HepG2 (cell line): ENCODE data around the gene RPS6KL1. TPM values are rescaled to one million over a fixed set of nuclear protein-coding genes. Genes with fewer than 3 reads are reported as not detected.

Experiments
- ATAC-seq: fragments of 200-7000 bp; cut with Tn5 transposase; 3 replicates; pipeline ENCODE4 v1.9.1; 2020; ENCODE audit warnings: mild to moderate bottlenecking, moderate library complexity
- BruUV-seq: library from RNA; stranded (reverse); fragments of 400-500 nt; replicated peaks from 2 replicates; lab custom pipeline; 2021; lab: Mats Ljungman, UMichigan
- CTCF ChIA-PET: fragments of 300-600 bp; formaldehyde crosslinking; extraction: SDS; loops from one replicate; lab custom pipeline; 2021; ENCODE audit warnings: low total read pairs, inconsistent platforms, low intra/inter-chr PET ratio; lab: Yijun Ruan, JAX
- POLR2A ChIA-PET: fragments of 350-600 bp; sonication (Branson Sonifier 250); formaldehyde crosslinking; loops from one replicate; lab custom pipeline; 2020; ENCODE audit warnings: antibody characterized with exemption, inconsistent platforms; lab: Yijun Ruan, JAX
- DNase-seq: peaks from one replicate; pipeline ENCODE4 v3.0.0-alpha.2; 2015; ENCODE audit warnings: low spot score
- FAIRE-seq: peaks from 3 replicates; lab custom pipeline; 2011; peaks lifted over from hg19 to GRCh38; lab: Jason Lieb, UNC
- H2AFZ ChIP-seq: one replicate; pipeline ENCODE4 v1.6.1; 2011; ENCODE audit warnings: low read length, inconsistent platforms
- H3K27ac ChIP-seq: fragments of 300-600 bp; 3 replicates; pipeline ENCODE4 v1.8.0; 2011; ENCODE audit warnings: mixed run types, mild to moderate bottlenecking, mixed read lengths, low read length, inconsistent platforms; ENCODE audit not compliant: insufficient read depth; ENCODE audit errors: extremely low read length
- H3K27me3 ChIP-seq, 2 experiments: fragments of 200-600 bp in 1 of 2; 2 replicates in 1 of 2; 3 replicates in 1 of 2; pipeline versions ENCODE4 v1.6.0 to v1.8.0; 2011; ENCODE audit warnings: low read length in 2 of 2, mild to moderate bottlenecking in 2 of 2, moderate library complexity in 2 of 2, inconsistent platforms in 1 of 2; ENCODE audit not compliant: insufficient read depth in 2 of 2, control insufficient read depth in 1 of 2
- H3K36me3 ChIP-seq, 2 experiments: fragments of 200-600 bp in 1 of 2; replicated peaks in 1 of 2; 2 replicates in 1 of 2; 3 replicates in 1 of 2; pipeline versions ENCODE4 v1.5.1 to v1.8.0; 2011; ENCODE audit warnings: low read length in 2 of 2, inconsistent platforms in 1 of 2; ENCODE audit not compliant: insufficient read depth in 2 of 2, control insufficient read depth in 1 of 2
- H3K4me1 ChIP-seq: 2 replicates; pipeline ENCODE4 v1.5.1; 2012; ENCODE audit warnings: low read length, inconsistent platforms; ENCODE audit not compliant: insufficient read depth
- H3K4me2 ChIP-seq: 2 replicates; pipeline ENCODE4 v1.6.0; 2011; ENCODE audit warnings: low read depth, low read length, inconsistent platforms
- H3K4me3 ChIP-seq, 3 experiments: fragments of 200-600 bp in 1 of 3; sonication (generic), shearing (Covaris generic) in 1 of 3; replicated peaks in 1 of 3; 2 replicates each; pipeline ENCODE4 v1.5.1; 2011 to 2016; ENCODE audit warnings: low read length in 3 of 3, inconsistent platforms in 2 of 3, low read depth in 2 of 3, mild to moderate bottlenecking in 2 of 3, control low read depth in 1 of 3, mixed read lengths in 1 of 3; ENCODE audit not compliant: insufficient read depth in 1 of 3
- H3K79me2 ChIP-seq: one replicate; pipeline ENCODE4 v1.6.1; 2011; ENCODE audit warnings: low read length, inconsistent platforms; ENCODE audit not compliant: insufficient read depth
- H3K9ac ChIP-seq: 2 replicates; pipeline ENCODE4 v1.6.0; 2011; ENCODE audit warnings: mild to moderate bottlenecking, low read depth, low read length, inconsistent platforms; ENCODE audit not compliant: insufficient read depth
- H3K9me3 ChIP-seq: 2 replicates; pipeline ENCODE4 v1.5.1; 2012; ENCODE audit warnings: mild to moderate bottlenecking, low read length
- H4K20me1 ChIP-seq: 2 replicates; pipeline ENCODE4 v1.6.0; 2011; ENCODE audit warnings: inconsistent platforms, mild to moderate bottlenecking, low read length, moderate library complexity; ENCODE audit not compliant: insufficient read depth
- EEA1 ChIP-seq: sonication (generic); formaldehyde crosslinking; IDR thresholded peaks from 2 replicates; pipeline ENCODE4 v1.5.1; 2020; ENCODE audit warnings: mild to moderate bottlenecking, missing genetic modification reagents, borderline replicate concordance
- KAT7 ChIP-seq: IDR thresholded peaks from 2 replicates; pipeline ENCODE4 v1.6.1; 2018; ENCODE audit warnings: borderline replicate concordance, missing compliant biosample characterization
- MXI1 ChIP-seq: IDR thresholded peaks from 3 replicates; pipeline ENCODE4 v1.6.1; 2012; ENCODE audit warnings: low read depth, low read length, inconsistent platforms, borderline replicate concordance
- SCMH1 ChIP-seq: sonication (generic); formaldehyde crosslinking; IDR thresholded peaks from 2 replicates; pipeline ENCODE4 v1.9.0; 2021; ENCODE audit warnings: missing genetic modification reagents, mild to moderate bottlenecking, borderline replicate concordance
- YEATS4 ChIP-seq: sonication (generic); formaldehyde crosslinking; IDR thresholded peaks from 2 replicates; pipeline ENCODE4 v1.4.0; 2020; ENCODE audit warnings: missing genetic modification reagents, borderline replicate concordance
- WGBS: methylation state at CpG from one replicate; pipeline ENCODE4 v1.1.6; 2017; ENCODE audit warnings: low lambda C conversion rate; 5-methylcytosine and 5-hydroxymethylcytosine counted together
- in situ Hi-C: cut with HindIII; loops from 2 replicates; pipeline ENCODE4 v1.10.0; 2017; ENCODE audit warnings: low pct_unique_long_range_greater_than_20kb; ENCODE audit not compliant: extremely low pct_ligation_motif_present
- intact Hi-C: fragments of 100-400 bp; cut with micrococcal nuclease; formaldehyde crosslinking; loops from one replicate; pipeline ENCODE4 v1.10.0; 2022; ENCODE audit not compliant: unreplicated experiment
- polyA plus RNA-seq, 8 experiments: library from polyadenylated mRNA; depleted of rRNA in 3 of 8; stranded (reverse) in 7 of 8; unstranded in 1 of 8; fragments of >200 nt; fragmentation: Illumina TruSeq in 4 of 8; extraction: Trizol in 4 of 8; gene quantifications; 2 replicates each; pipeline versions ENCODE4 v1.2.1 to v1.2.3, GENCODE V29; 2011 to 2016; ENCODE audit warnings: low read depth in 4 of 8, missing spikeins in 1 of 8, mixed read lengths in 1 of 8; ENCODE audit not compliant: insufficient read depth in 1 of 8
- total RNA-seq, 5 experiments: library from RNA; depleted of rRNA; stranded (reverse); fragments of >200 nt; fragmentation: Illumina TruSeq; extraction: Trizol; gene quantifications; 2 replicates each; pipeline ENCODE4 v1.2.3, GENCODE V29; 2016; ENCODE audit warnings: low read depth in 1 of 5
- TF ChIP-seq, protein P1 (sequence below): sonication (generic); formaldehyde crosslinking; IDR thresholded peaks from 2 replicates; pipeline ENCODE4 v1.9.0; 2021; ENCODE audit warnings: missing genetic modification reagents, borderline replicate concordance

RPS6KL1 gene
- total and polyA plus RNA-seq, 2 of the 13 experiments (the other 11 are each of a cell fraction or from before 2014, with no cell fraction given): 6.5 to 11.5 TPM

DNA sequence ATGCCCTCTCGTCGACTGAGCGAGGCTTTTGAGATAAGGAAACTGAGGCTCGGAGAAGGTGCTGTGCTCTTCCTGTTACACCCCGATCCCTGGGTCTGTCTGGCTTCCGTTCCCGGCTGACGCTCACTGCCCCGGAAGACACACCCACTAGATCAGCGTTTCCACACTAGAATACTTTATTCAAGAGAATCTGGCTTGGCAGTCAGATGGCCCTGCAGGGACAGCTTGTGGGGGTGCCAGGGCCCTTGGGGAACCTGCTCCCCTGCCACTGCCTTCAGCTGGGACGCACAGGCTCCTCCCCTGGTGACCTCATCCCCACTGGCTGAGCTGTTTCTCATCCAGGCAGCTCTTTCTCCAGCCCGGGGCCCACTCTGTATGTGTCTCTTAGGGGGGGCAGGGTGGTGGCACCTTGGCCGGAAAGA lies 18.6 kb upstream of the RPS6KL1 start:
- Histone ChIP-seq H3K9ac (no peak overlapping the region), H3K79me2 (no peaks in the 10 kb centered on the region), H3K27ac (no peak overlapping the region), H3K9me3 (no peaks in the 10 kb centered on the region), H3K4me1 (peaks cover 30% of the 10 kb centered on the region), H3K4me2 (no peak overlapping the region), H4K20me1 (no peaks in the 10 kb centered on the region; the same call in 1 of the 2 replicates), H3K4me3 (no peak overlapping the region), H2AFZ (no peak overlapping the region), H3K36me3 (peaks cover 9 to 25% of the 10 kb centered on the region in 2 experiments; a peak in 4 of 5 replicates), H3K27me3 (no peaks in the 10 kb centered on the region)
- POLR2A ChIA-PET: no interaction called here
- FAIRE-seq (no peak), ATAC-seq (no peak), DNase-seq (no peak)
- CTCF ChIA-PET: no interaction called here
- in situ Hi-C loops: no loop called here
- 82% methylated on average over 5 of the region's 13 CpGs for WGBS
- TF ChIP-seq EEA1 (CRISPR knock-in tag): no peak
- TF ChIP-seq KAT7: no peak
- no peak for TF ChIP-seq YEATS4 (CRISPR knock-in tag)
- TF ChIP-seq, protein P1, sequence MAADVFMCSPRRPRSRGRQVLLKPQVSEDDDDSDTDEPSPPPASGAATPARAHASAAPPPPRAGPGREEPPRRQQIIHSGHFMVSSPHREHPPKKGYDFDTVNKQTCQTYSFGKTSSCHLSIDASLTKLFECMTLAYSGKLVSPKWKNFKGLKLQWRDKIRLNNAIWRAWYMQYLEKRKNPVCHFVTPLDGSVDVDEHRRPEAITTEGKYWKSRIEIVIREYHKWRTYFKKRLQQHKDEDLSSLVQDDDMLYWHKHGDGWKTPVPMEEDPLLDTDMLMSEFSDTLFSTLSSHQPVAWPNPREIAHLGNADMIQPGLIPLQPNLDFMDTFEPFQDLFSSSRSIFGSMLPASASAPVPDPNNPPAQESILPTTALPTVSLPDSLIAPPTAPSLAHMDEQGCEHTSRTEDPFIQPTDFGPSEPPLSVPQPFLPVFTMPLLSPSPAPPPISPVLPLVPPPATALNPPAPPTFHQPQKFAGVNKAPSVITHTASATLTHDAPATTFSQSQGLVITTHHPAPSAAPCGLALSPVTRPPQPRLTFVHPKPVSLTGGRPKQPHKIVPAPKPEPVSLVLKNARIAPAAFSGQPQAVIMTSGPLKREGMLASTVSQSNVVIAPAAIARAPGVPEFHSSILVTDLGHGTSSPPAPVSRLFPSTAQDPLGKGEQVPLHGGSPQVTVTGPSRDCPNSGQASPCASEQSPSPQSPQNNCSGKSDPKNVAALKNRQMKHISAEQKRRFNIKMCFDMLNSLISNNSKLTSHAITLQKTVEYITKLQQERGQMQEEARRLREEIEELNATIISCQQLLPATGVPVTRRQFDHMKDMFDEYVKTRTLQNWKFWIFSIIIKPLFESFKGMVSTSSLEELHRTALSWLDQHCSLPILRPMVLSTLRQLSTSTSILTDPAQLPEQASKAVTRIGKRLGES (CRISPR knock-in tag): no peak
- no peak for TF ChIP-seq SCMH1 (CRISPR knock-in tag)
- no peak for TF ChIP-seq MXI1
- no TSS peak for BruUV-seq
- intact Hi-C loops: no loop called here
